Activated CD4-positive, CD25-positive, alpha-beta regulatory T cell treated with anti-CD3 and anti-CD28 coated beads, Interleukin-2, amount 50 U/mL, for 24 hours (primary cell): Measurements from ENCODE around the gene PHACTR3.

Experiments
- ATAC-seq, 2 donors: fragments of 150-1000 bp; cut with Tn5 transposase; one replicate each; pipeline ENCODE4 v1.10.0; 2021; ENCODE audit warnings: mild to moderate bottlenecking in 1 of 2, moderate library complexity in 1 of 2

The PHACTR3 gene

GRCh38 chr20:59805786-59806577 is 201.6 kb downstream of the PHACTR3 start:
- no peak for ATAC-seq

GRCh38 chr20:59806578-59806975 is 202.2 kb downstream of the PHACTR3 start:
- no peak for ATAC-seq

- no peak for ATAC-seq
These were observed 203.8 kb downstream of the PHACTR3 start for GRCh38 chr20:59807909-59808728.

DNA sequence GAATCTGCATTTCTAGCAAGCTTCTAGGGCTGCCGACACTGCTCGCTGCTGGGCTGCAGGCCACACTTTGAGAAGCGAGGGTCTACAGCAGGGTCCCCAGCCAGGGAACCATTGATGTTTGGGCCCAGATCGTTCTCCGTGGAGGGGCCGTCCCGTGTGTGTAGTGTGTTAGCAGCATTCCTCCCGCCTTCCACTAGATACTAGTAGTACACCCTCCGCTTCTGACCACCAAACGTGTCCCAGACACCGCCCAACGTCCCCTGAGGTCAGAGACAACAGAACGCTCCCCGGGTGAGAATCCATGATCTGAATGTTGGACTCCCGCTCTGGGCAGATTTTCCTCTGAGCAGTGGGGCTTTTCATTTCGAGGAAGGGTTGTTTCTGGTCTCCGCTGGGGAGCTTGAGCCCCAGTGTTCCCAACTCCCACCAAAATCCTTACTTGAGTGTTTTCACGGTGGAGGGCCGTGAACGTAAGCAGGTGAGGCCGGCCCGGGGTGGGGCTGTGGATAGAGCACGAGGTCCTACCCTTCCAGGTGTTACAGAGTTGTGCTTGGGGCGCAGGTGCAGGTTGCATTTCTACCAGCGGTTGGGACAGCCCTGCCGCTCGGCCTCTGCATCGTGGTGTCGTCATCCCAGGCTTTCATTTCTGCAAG is 204.5 kb downstream of the PHACTR3 start:
- no peak for ATAC-seq

DNA sequence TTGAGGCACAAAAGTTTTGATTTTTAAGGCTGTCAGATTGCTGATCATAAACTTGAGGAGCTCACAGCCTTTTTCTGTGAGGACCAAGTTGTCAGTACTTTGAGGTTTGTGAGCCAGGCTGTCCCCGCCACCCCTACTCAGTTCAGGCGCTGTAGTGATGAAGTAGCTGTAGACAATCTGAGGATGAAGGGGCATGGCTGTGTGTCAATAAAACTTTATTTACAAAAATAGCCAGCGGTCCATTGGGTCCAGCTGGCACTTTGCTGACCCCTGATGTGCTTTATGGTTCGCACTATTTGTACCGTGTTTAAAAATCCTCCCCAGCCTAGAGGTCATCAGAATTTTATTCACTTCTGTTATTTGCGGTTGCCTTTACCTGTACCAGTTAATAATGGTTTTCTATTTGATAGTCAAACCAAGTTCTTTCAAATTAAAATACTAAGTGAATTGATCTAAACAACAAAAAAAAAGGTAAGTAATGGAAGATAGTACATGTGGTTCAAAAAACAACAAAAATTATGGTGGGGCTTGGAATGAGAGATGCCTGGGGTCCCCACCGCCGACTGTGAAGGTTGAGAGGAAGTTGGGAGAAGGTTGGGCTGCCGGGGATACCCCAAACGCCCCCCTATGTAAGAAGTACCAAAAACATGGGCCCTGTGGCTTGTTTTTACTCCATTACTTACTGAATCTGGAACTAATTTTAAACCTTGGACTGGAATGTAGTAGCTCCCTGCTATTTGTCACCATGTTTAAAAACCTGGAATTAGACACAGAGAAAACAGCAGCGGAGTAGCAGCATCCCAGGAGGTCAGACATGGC is 205.5 kb downstream of the PHACTR3 start:
- ATAC-seq = no peak

DNA sequence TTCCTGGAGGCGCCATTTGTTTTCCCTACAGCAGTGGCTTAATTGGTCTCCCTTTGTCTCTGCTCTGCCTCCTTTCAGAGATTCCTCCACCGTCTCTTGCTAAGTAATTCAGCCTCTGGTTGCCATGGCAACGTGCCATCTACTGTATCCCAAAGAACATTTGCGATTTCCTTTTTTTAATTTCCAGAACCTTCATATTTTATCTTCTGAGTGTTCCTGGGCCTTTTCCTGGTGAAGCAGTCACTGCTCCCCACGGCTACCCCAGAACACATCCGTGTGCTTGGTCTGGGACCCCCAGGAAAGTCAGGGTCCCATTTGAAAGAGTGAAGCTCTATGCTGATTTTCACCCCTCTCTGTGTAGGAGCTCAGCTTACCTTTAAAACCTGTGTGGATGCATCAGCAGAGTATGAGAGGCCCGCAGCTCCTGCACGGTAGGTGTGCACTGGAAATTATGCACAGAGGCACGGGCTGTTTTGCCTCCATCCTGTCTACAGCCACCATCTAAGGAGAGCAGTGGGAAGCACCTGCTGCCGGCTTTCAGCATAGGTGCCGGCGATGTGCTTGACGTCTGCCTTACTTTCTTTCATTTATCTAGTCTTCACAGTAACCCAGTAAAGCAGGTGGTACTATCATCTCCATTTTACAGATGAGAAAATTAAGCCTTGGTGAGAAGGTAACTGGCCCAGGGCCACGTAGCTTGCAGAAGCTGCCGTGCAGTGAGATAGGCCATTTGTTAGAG is 206.3 kb downstream of the PHACTR3 start:
- no peak for ATAC-seq

- no peak for ATAC-seq
These were observed 207.4 kb downstream of the PHACTR3 start for GRCh38 chr20:59811681-59812171.

- no peak for ATAC-seq
These were observed 208.2 kb downstream of the PHACTR3 start for GRCh38 chr20:59812286-59813125.

GRCh38 chr20:59813126-59813947 is 209.0 kb downstream of the PHACTR3 start:
- no peak for ATAC-seq

- no peak for ATAC-seq
These were observed 209.9 kb downstream of the PHACTR3 start for GRCh38 chr20:59813948-59814839.

DNA sequence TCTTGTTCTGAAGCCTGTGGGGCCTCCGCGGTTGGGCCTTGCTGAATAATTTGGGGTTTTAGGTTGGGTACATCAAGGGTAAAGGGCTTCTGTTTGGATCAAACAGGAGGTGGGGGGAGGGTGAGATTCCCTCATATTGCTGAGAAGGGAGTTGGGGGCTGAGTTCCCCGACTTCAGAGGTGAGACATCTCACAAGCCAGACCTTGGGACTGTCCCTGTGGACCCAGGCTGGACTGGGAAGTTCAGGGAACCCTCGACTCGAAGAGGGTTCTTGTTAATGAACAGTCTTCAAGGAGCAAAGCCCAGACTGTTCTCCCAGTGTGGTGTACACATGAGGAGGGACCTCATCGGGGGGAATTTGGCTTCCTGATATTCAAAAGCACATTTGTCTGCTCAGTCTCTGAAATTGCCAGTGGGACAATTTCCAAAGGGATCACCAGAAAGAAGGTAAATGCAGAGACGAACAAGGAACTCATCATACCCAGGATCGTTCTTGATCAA is 210.6 kb downstream of the PHACTR3 start:
- ATAC-seq = no peak

- ATAC-seq = no peak
These were observed 211.9 kb downstream of the PHACTR3 start for GRCh38 chr20:59816146-59816738.

- no peak for ATAC-seq
These were observed 213.1 kb downstream of the PHACTR3 start for GRCh38 chr20:59817406-59817805.

DNA sequence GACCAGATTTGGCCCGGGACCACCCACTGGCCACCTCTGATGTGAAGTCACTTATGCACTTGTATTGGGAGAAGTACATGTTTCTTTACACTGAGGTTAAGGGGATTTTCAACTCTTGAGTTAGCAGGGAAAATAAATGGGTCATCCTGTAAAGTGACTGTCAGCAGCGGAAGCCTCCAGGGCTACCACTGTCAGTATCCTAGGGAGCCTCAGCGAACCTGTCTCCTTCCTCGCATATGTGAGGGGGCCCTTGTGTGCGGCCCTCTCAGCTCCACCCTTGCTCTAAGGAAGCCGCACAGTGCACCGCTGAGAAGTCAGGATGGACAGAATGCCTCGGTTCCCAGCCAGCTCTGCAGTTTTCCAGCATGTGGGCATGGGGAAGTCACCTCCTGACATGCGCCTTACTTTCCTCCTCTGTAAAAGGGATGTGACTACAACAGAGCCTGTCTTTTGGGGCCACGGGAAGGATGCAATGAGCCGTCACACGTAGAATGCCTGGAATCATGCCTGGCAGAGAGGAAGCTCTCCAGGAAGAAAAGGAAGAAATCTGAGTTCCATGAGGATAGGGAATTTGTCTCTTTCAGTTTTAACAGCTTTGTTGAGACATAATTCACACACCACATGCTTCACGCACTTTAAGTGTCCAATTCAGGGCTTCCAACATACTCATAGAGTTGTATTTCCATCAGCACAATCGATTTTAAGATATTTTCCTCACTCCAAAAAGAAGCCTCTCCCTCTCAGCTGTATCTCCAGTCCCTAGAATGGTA is 213.7 kb downstream of the PHACTR3 start:
- no peak for ATAC-seq

DNA sequence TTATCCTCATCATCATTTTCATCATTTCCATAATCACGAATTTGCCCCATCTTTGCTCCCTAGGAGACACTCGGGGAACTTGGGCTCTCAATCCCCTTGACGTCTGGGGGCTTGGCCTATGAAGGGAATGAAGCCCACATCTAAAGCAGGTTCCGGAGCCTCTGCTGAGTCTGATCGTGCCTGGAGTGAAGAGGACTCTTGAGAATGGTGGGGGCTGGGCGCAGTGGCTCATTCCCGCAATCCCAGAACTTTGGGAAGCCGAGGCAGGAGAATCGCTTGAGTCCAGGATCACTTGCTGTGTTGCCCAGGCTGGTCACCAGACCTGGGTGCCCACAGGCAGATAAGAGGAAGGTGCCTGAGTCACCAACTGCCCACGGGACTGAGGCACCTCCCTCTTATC is 214.6 kb downstream of the PHACTR3 start:
- ATAC-seq = no peak

DNA sequence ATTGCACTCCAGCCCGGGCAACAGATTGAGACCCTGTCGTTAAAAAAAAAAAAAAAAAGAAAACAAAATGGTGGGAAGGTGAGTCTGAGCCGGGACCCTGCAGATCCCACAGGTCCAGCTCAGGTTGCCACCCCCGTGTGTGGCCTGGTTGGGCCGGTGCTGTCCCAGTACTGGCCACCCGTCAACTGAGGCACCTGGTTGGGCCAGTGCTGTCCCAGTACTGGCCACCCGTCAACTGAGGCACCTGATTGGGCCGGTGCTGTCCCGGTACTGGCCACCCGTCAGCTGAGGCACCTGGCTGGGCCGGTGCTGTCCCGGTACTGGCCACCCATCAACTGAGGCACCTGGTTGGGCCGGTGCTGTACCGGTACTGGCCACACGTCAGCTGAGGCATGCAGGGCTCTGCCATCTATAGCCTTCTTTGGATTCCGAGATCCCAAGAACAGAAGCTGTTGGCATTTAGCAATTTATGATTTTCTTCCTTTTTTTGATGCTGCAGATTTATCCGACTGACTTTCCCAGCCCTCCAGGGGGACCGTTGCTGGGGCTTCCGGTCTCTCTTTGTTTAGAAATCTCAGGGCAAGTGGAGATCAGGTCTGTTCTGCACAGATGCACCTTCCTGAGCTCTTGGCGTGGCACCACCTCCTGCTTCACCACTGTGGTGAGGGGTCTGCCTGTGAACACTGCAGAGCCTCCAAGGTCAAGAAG is 215.3 kb downstream of the PHACTR3 start:
- no peak for ATAC-seq
